ENCODE measurements around the gene C15orf39. TPM values are rescaled to one million over a fixed set of nuclear protein-coding genes. Genes with fewer than 3 reads are reported as not detected.

The C15orf39 gene
- total and polyA plus RNA-seq, 2 of the 13 experiments (the other 11 are each of a cell fraction or from before 2014, with no cell fraction given), result 6.2 to 13.5 TPM

- TF ChIP-seq, protein P1, sequence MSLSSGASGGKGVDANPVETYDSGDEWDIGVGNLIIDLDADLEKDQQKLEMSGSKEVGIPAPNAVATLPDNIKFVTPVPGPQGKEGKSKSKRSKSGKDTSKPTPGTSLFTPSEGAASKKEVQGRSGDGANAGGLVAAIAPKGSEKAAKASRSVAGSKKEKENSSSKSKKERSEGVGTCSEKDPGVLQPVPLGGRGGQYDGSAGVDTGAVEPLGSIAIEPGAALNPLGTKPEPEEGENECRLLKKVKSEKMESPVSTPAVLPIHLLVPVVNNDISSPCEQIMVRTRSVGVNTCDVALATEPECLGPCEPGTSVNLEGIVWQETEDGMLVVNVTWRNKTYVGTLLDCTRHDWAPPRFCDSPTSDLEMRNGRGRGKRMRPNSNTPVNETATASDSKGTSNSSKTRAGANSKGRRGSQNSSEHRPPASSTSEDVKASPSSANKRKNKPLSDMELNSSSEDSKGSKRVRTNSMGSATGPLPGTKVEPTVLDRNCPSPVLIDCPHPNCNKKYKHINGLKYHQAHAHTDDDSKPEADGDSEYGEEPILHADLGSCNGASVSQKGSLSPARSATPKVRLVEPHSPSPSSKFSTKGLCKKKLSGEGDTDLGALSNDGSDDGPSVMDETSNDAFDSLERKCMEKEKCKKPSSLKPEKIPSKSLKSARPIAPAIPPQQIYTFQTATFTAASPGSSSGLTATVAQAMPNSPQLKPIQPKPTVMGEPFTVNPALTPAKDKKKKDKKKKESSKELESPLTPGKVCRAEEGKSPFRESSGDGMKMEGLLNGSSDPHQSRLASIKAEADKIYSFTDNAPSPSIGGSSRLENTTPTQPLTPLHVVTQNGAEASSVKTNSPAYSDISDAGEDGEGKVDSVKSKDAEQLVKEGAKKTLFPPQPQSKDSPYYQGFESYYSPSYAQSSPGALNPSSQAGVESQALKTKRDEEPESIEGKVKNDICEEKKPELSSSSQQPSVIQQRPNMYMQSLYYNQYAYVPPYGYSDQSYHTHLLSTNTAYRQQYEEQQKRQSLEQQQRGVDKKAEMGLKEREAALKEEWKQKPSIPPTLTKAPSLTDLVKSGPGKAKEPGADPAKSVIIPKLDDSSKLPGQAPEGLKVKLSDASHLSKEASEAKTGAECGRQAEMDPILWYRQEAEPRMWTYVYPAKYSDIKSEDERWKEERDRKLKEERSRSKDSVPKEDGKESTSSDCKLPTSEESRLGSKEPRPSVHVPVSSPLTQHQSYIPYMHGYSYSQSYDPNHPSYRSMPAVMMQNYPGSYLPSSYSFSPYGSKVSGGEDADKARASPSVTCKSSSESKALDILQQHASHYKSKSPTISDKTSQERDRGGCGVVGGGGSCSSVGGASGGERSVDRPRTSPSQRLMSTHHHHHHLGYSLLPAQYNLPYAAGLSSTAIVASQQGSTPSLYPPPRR (CRISPR knock-in tag; IDR thresholded peaks at IDR 0.05; ENCODE audit: borderline replicate concordance), result peak; percentile 5; the same call in 1 of the 2 replicates
- no peak for TF ChIP-seq ELF4 (CRISPR knock-in tag; IDR thresholded peaks at IDR 0.05; ENCODE audit: borderline replicate concordance)
- TF ChIP-seq ZNF598 (CRISPR knock-in tag; IDR thresholded peaks at IDR 0.05; ENCODE audit: borderline replicate concordance), result no peak
- TF ChIP-seq NFAT5 (CRISPR knock-in tag; IDR thresholded peaks at IDR 0.05), result no peak
- no peak for TF ChIP-seq THAP11 (CRISPR knock-in tag; IDR thresholded peaks at IDR 0.05)
- TF ChIP-seq GTF3A (CRISPR knock-in tag; conservative IDR thresholded peaks at IDR 0.05), result 0 out of 2 replicates have a peak, but pooled peaks have one; percentile 37
- TF ChIP-seq ZNF484 (CRISPR knock-in tag; IDR thresholded peaks at IDR 0.05; ENCODE audit: borderline replicate concordance, low read depth), result no peak
- TF ChIP-seq, protein P2, sequence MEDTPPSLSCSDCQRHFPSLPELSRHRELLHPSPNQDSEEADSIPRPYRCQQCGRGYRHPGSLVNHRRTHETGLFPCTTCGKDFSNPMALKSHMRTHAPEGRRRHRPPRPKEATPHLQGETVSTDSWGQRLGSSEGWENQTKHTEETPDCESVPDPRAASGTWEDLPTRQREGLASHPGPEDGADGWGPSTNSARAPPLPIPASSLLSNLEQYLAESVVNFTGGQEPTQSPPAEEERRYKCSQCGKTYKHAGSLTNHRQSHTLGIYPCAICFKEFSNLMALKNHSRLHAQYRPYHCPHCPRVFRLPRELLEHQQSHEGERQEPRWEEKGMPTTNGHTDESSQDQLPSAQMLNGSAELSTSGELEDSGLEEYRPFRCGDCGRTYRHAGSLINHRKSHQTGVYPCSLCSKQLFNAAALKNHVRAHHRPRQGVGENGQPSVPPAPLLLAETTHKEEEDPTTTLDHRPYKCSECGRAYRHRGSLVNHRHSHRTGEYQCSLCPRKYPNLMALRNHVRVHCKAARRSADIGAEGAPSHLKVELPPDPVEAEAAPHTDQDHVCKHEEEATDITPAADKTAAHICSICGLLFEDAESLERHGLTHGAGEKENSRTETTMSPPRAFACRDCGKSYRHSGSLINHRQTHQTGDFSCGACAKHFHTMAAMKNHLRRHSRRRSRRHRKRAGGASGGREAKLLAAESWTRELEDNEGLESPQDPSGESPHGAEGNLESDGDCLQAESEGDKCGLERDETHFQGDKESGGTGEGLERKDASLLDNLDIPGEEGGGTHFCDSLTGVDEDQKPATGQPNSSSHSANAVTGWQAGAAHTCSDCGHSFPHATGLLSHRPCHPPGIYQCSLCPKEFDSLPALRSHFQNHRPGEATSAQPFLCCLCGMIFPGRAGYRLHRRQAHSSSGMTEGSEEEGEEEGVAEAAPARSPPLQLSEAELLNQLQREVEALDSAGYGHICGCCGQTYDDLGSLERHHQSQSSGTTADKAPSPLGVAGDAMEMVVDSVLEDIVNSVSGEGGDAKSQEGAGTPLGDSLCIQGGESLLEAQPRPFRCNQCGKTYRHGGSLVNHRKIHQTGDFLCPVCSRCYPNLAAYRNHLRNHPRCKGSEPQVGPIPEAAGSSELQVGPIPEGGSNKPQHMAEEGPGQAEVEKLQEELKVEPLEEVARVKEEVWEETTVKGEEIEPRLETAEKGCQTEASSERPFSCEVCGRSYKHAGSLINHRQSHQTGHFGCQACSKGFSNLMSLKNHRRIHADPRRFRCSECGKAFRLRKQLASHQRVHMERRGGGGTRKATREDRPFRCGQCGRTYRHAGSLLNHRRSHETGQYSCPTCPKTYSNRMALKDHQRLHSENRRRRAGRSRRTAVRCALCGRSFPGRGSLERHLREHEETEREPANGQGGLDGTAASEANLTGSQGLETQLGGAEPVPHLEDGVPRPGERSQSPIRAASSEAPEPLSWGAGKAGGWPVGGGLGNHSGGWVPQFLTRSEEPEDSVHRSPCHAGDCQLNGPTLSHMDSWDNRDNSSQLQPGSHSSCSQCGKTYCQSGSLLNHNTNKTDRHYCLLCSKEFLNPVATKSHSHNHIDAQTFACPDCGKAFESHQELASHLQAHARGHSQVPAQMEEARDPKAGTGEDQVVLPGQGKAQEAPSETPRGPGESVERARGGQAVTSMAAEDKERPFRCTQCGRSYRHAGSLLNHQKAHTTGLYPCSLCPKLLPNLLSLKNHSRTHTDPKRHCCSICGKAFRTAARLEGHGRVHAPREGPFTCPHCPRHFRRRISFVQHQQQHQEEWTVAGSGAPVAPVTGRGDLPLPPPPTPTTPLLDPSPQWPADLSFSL (CRISPR knock-in tag; IDR thresholded peaks at IDR 0.05), result 0 out of 2 replicates have a peak, but pooled peaks have one; percentile 19
- 0 out of 2 replicates have a peak, but pooled peaks have one; percentile 45 for TF ChIP-seq ZNF263 (CRISPR knock-in tag; IDR thresholded peaks at IDR 0.05)
- 0 out of 2 replicates have a peak, but pooled peaks have one; percentile 8 for TF ChIP-seq MEIS2 (CRISPR knock-in tag; IDR thresholded peaks at IDR 0.05)
- no peak for TF ChIP-seq NFATC3 (CRISPR knock-in tag; IDR thresholded peaks at IDR 0.05)
Observed at GRCh38 chr15:75200765-75201615, 692 bp upstream of the C15orf39 start (continued).

Data from HepG2 (cell line).